HepG2 (cell line): ENCODE data around the gene PFAS. TPM values are rescaled to one million over a fixed set of nuclear protein-coding genes. Genes with fewer than 3 reads are reported as not detected.
A peak's percentile ranks its signal among the peaks of the same experiment; 100 is the strongest.

ENCODE experiments used
- ARNT ChIP-seq: fragments of 450-650 bp; IDR thresholded peaks from 2 replicates; pipeline ENCODE4 v1.6.1; 2017
- ETV5 ChIP-seq: IDR thresholded peaks from 2 replicates; pipeline ENCODE4 v1.6.1; 2018; ENCODE audit warnings: missing biosample characterization, missing genetic modification reagents, inconsistent platforms, borderline replicate concordance
- HOXD1 ChIP-seq: sonication (generic); formaldehyde crosslinking; IDR thresholded peaks from 2 replicates; pipeline ENCODE4 v1.5.0; 2020; ENCODE audit warnings: missing genetic modification reagents
- POLR2AphosphoS5 ChIP-seq: IDR thresholded peaks from 2 replicates; pipeline ENCODE4 v1.6.1; 2012; ENCODE audit warnings: low read depth, low read length
- POLR2G ChIP-seq: fragments of 200-400 bp; formaldehyde crosslinking; IDR thresholded peaks from 2 replicates; pipeline ENCODE4 v1.6.1; 2018; ENCODE audit warnings: mild to moderate bottlenecking, low read depth, low read length, moderate library complexity
- SIN3A ChIP-seq: IDR thresholded peaks from 2 replicates; pipeline ENCODE4 v1.6.1; 2011; ENCODE audit warnings: low read depth, mild to moderate bottlenecking, control low read depth, low read length, borderline replicate concordance
- ZFP90 ChIP-seq: sonication (generic); formaldehyde crosslinking; IDR thresholded peaks from 2 replicates; pipeline ENCODE4 v1.8.0; 2022; ENCODE audit warnings: missing genetic modification reagents, mild to moderate bottlenecking, inconsistent platforms, borderline replicate concordance
- ZNF24 ChIP-seq: fragments of 450-650 bp; IDR thresholded peaks from 2 replicates; pipeline ENCODE4 v1.6.1; 2017; ENCODE audit warnings: antibody characterized with exemption, mild to moderate bottlenecking
- ZNF30 ChIP-seq: sonication (generic); formaldehyde crosslinking; IDR thresholded peaks from 2 replicates; pipeline ENCODE4 v1.5.0; 2020; ENCODE audit warnings: mild to moderate bottlenecking, missing genetic modification reagents
- ZNF33B ChIP-seq: sonication (generic); formaldehyde crosslinking; IDR thresholded peaks from 2 replicates; pipeline ENCODE4 v1.5.1; 2020; ENCODE audit warnings: mild to moderate bottlenecking, missing genetic modification reagents
- ZNF790 ChIP-seq: sonication (generic); formaldehyde crosslinking; IDR thresholded peaks from 2 replicates; pipeline ENCODE4 v1.8.0; 2022; ENCODE audit warnings: missing genetic modification reagents, mild to moderate bottlenecking, borderline replicate concordance
- polyA plus RNA-seq, 8 experiments: library from polyadenylated mRNA; depleted of rRNA in 3 of 8; stranded (reverse) in 7 of 8; unstranded in 1 of 8; fragments of >200 nt; fragmentation: Illumina TruSeq in 4 of 8; extraction: Trizol in 4 of 8; gene quantifications; 2 replicates each; pipeline versions ENCODE4 v1.2.1 to v1.2.3, GENCODE V29; 2011 to 2016; ENCODE audit warnings: low read depth in 4 of 8, missing spikeins in 1 of 8, mixed read lengths in 1 of 8; ENCODE audit not compliant: insufficient read depth in 1 of 8
- total RNA-seq, 5 experiments: library from RNA; depleted of rRNA; stranded (reverse); fragments of >200 nt; fragmentation: Illumina TruSeq; extraction: Trizol; gene quantifications; 2 replicates each; pipeline ENCODE4 v1.2.3, GENCODE V29; 2016; ENCODE audit warnings: low read depth in 1 of 5
- TF ChIP-seq, protein P1 (sequence below): sonication (generic); formaldehyde crosslinking; IDR thresholded peaks from 2 replicates; pipeline ENCODE4 v1.4.0; 2020; ENCODE audit warnings: missing genetic modification reagents
- TF ChIP-seq, protein P2 (sequence below): IDR thresholded peaks from 2 replicates; pipeline ENCODE4 v1.6.1; 2018; ENCODE audit warnings: missing genetic modification reagents, mild to moderate bottlenecking, missing compliant biosample characterization
- TF ChIP-seq, protein P3 (sequence below): sonication (generic); formaldehyde crosslinking; IDR thresholded peaks from 2 replicates; pipeline ENCODE4 v1.4.0; 2020; ENCODE audit warnings: missing genetic modification reagents
- TF ChIP-seq, protein P4 (sequence below), 2 experiments: sonication (generic) in 1 of 2; formaldehyde crosslinking in 1 of 2; IDR thresholded peaks; 2 replicates each; pipeline versions ENCODE4 v1.4.0 to v1.6.1; 2016 to 2020; ENCODE audit warnings: borderline replicate concordance in 1 of 2, low read depth in 1 of 2, mild to moderate bottlenecking in 1 of 2, missing genetic modification reagents in 1 of 2

Gene PFAS
- total and polyA plus RNA-seq, 2 of the 13 experiments (the other 11 are each of a cell fraction or from before 2014, with no cell fraction given) = 49.4 to 58.2 TPM

DNA sequence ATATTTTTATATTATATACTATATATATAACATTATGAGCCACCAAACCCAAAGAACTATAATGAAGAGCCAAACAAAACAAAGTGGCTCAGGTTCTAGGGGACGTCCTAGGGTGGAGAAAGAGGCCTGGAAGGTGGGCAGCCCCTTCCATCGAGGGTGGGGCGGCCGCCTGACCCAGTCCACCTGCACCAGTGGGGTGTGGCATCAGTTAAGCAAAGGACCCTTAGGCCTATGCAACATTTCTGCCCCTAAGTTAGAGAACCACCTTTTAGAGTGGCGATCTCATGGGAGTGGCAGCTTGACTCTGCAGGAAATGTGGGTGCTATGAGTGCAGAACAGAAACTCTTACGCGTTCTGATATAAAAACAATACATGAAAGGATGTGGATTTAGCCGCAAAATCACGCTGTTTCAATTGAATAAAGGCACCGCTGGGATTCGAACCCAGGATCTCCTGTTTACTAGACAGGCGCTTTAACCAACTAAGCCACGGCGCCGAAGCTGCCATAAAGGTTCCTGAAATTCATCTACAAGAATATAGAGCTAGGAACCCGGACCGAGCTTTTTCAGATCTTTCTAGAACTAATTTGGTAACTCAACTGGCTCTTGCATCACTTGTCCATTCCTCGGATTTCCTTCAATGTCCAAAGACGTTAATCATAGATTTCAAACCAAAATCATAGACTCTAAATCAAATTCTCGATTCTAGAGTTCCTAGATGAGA is 23.1 kb upstream of the PFAS start (continued):
- TF ChIP-seq, protein P1, sequence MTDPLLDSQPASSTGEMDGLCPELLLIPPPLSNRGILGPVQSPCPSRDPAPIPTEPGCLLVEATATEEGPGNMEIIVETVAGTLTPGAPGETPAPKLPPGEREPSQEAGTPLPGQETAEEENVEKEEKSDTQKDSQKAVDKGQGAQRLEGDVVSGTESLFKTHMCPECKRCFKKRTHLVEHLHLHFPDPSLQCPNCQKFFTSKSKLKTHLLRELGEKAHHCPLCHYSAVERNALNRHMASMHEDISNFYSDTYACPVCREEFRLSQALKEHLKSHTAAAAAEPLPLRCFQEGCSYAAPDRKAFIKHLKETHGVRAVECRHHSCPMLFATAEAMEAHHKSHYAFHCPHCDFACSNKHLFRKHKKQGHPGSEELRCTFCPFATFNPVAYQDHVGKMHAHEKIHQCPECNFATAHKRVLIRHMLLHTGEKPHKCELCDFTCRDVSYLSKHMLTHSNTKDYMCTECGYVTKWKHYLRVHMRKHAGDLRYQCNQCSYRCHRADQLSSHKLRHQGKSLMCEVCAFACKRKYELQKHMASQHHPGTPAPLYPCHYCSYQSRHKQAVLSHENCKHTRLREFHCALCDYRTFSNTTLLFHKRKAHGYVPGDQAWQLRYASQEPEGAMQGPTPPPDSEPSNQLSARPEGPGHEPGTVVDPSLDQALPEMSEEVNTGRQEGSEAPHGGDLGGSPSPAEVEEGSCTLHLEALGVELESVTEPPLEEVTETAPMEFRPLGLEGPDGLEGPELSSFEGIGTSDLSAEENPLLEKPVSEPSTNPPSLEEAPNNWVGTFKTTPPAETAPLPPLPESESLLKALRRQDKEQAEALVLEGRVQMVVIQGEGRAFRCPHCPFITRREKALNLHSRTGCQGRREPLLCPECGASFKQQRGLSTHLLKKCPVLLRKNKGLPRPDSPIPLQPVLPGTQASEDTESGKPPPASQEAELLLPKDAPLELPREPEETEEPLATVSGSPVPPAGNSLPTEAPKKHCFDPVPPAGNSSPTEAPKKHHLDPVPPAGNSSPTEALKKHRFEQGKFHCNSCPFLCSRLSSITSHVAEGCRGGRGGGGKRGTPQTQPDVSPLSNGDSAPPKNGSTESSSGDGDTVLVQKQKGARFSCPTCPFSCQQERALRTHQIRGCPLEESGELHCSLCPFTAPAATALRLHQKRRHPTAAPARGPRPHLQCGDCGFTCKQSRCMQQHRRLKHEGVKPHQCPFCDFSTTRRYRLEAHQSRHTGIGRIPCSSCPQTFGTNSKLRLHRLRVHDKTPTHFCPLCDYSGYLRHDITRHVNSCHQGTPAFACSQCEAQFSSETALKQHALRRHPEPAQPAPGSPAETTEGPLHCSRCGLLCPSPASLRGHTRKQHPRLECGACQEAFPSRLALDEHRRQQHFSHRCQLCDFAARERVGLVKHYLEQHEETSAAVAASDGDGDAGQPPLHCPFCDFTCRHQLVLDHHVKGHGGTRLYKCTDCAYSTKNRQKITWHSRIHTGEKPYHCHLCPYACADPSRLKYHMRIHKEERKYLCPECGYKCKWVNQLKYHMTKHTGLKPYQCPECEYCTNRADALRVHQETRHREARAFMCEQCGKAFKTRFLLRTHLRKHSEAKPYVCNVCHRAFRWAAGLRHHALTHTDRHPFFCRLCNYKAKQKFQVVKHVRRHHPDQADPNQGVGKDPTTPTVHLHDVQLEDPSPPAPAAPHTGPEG (CRISPR knock-in tag) = no peak
- TF ChIP-seq, protein P2, sequence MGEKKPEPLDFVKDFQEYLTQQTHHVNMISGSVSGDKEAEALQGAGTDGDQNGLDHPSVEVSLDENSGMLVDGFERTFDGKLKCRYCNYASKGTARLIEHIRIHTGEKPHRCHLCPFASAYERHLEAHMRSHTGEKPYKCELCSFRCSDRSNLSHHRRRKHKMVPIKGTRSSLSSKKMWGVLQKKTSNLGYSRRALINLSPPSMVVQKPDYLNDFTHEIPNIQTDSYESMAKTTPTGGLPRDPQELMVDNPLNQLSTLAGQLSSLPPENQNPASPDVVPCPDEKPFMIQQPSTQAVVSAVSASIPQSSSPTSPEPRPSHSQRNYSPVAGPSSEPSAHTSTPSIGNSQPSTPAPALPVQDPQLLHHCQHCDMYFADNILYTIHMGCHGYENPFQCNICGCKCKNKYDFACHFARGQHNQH = no peak
- TF ChIP-seq POLR2G (peak; percentile 27; the same call in 1 of the 2 replicates), ZFP90 (CRISPR knock-in tag) (no peak), ZNF33B (CRISPR knock-in tag) (no peak), ETV5 (CRISPR knock-in tag) (no peak), SIN3A (no peak), ZNF790 (CRISPR knock-in tag) (no peak), POLR2AphosphoS5 (peak; percentile 43; the same call in 1 of the 2 replicates), ZNF24 (peak; percentile 86), HOXD1 (CRISPR knock-in tag) (no peak), ZNF30 (no peak), ARNT (no peak)
- TF ChIP-seq, protein P3, sequence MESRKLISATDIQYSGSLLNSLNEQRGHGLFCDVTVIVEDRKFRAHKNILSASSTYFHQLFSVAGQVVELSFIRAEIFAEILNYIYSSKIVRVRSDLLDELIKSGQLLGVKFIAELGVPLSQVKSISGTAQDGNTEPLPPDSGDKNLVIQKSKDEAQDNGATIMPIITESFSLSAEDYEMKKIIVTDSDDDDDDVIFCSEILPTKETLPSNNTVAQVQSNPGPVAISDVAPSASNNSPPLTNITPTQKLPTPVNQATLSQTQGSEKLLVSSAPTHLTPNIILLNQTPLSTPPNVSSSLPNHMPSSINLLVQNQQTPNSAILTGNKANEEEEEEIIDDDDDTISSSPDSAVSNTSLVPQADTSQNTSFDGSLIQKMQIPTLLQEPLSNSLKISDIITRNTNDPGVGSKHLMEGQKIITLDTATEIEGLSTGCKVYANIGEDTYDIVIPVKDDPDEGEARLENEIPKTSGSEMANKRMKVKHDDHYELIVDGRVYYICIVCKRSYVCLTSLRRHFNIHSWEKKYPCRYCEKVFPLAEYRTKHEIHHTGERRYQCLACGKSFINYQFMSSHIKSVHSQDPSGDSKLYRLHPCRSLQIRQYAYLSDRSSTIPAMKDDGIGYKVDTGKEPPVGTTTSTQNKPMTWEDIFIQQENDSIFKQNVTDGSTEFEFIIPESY = peak; percentile 69; the same call in 1 of the 2 replicates
- TF ChIP-seq, protein P4, sequence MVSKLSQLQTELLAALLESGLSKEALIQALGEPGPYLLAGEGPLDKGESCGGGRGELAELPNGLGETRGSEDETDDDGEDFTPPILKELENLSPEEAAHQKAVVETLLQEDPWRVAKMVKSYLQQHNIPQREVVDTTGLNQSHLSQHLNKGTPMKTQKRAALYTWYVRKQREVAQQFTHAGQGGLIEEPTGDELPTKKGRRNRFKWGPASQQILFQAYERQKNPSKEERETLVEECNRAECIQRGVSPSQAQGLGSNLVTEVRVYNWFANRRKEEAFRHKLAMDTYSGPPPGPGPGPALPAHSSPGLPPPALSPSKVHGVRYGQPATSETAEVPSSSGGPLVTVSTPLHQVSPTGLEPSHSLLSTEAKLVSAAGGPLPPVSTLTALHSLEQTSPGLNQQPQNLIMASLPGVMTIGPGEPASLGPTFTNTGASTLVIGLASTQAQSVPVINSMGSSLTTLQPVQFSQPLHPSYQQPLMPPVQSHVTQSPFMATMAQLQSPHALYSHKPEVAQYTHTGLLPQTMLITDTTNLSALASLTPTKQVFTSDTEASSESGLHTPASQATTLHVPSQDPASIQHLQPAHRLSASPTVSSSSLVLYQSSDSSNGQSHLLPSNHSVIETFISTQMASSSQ (IDR thresholded peaks at IDR 0.05; ENCODE audit: low read depth) = no peak
- TF ChIP-seq, protein P4 (CRISPR knock-in tag; IDR thresholded peaks at IDR 0.05; ENCODE audit: borderline replicate concordance) = no peak
